Chondrocyte (in vitro differentiated cells): ENCODE results near the gene LAPTM5. TPM values are rescaled to one million over a fixed set of nuclear protein-coding genes. Genes with fewer than 3 reads are reported as not detected.

Source experiments
- DNase-seq: peaks from one replicate; pipeline ENCODE4 v3.0.0; 2021; ENCODE audit warnings: mixed read lengths, low spot score
- H3K27ac Mint-ChIP-seq: one replicate; pipeline ENCODE4 v1.8.0; 2021; ENCODE audit warnings: mild to moderate bottlenecking, moderate library complexity, mixed read lengths; ENCODE audit not compliant: unreplicated experiment
- H3K27me3 Mint-ChIP-seq: 2 replicates; pipeline ENCODE4 v1.8.0; 2021; ENCODE audit warnings: low read depth, mixed read lengths
- H3K36me3 Mint-ChIP-seq: 2 replicates; pipeline ENCODE4 v1.8.0; 2021; ENCODE audit warnings: low read depth, mixed read lengths
- H3K4me1 Mint-ChIP-seq: 2 replicates; pipeline ENCODE4 v1.8.0; 2021; ENCODE audit warnings: low read depth, mild to moderate bottlenecking, mixed read lengths
- H3K4me3 Mint-ChIP-seq: one replicate; pipeline ENCODE4 v1.8.0; 2021; ENCODE audit warnings: mild to moderate bottlenecking, moderate library complexity, mixed read lengths; ENCODE audit not compliant: unreplicated experiment
- H3K9me3 Mint-ChIP-seq: 2 replicates; pipeline ENCODE4 v1.8.0; 2021; ENCODE audit warnings: low read depth, mixed read lengths
- CTCF ChIP-seq: fragments of 200-600 bp; sonication (generic); IDR thresholded peaks from 2 replicates; pipeline ENCODE4 v1.5.0; 2021; ENCODE audit warnings: antibody characterized with exemption, mild to moderate bottlenecking, moderate library complexity
- total RNA-seq: library from RNA; stranded (reverse); gene quantifications from 3 replicates; pipeline ENCODE4 v1.2.1, GENCODE V29; 2021

The LAPTM5 gene
- total RNA-seq, 1 donor from 2014 or later = not detected

- Mint-ChIP-seq H3K4me1 (no peaks in the 10 kb centered on the region), H3K27ac (no peak overlapping the region), H3K27me3 (peaks cover 12% of the 10 kb centered on the region), H3K4me3 (no peak overlapping the region), H3K36me3 (no peaks in the 10 kb centered on the region), H3K9me3 (no peaks in the 10 kb centered on the region)
- no peak for DNase-seq
- no peak for TF ChIP-seq CTCF
Measured at GRCh38 chr1:30701258-30701633, 56.3 kb downstream of the LAPTM5 start.

GRCh38 chr1:30700528-30701257 lies 56.9 kb downstream of the LAPTM5 start:
- Mint-ChIP-seq H3K4me3 (no peak overlapping the region), H3K36me3 (no peaks in the 10 kb centered on the region), H3K4me1 (no peaks in the 10 kb centered on the region), H3K27me3 (peaks cover 13% of the 10 kb centered on the region), H3K9me3 (no peaks in the 10 kb centered on the region), H3K27ac (no peak overlapping the region)
- no peak for DNase-seq
- TF ChIP-seq CTCF = no peak

- Mint-ChIP-seq H3K27ac (no peak overlapping the region), H3K27me3 (peaks cover 15% of the 10 kb centered on the region), H3K4me1 (no peaks in the 10 kb centered on the region), H3K9me3 (no peaks in the 10 kb centered on the region), H3K4me3 (no peak overlapping the region), H3K36me3 (no peaks in the 10 kb centered on the region)
- DNase-seq = no peak
- TF ChIP-seq CTCF = no peak
Measured at GRCh38 chr1:30699762-30700161, 57.8 kb downstream of the LAPTM5 start.

GRCh38 chr1:30698401-30698981 lies 59.1 kb downstream of the LAPTM5 start:
- Mint-ChIP-seq H3K4me1 (no peaks in the 10 kb centered on the region), H3K27me3 (peaks cover 21% of the 10 kb centered on the region), H3K9me3 (no peaks in the 10 kb centered on the region), H3K36me3 (no peaks in the 10 kb centered on the region), H3K4me3 (no peak overlapping the region), H3K27ac (no peak overlapping the region)
- no peak for TF ChIP-seq CTCF
- no peak for DNase-seq

GRCh38 chr1:30697571-30698376 lies 59.8 kb downstream of the LAPTM5 start:
- DNase-seq = no peak
- H3K27me3 Mint-ChIP-seq = peaks cover 23% of the 10 kb centered on the region
- no peaks in the 10 kb centered on the region for H3K4me1 Mint-ChIP-seq
- no peaks in the 10 kb centered on the region for H3K36me3 Mint-ChIP-seq
- peak overlapping the region; percentile 17 for H3K27ac Mint-ChIP-seq
- H3K4me3 Mint-ChIP-seq = no peak overlapping the region
- no peaks in the 10 kb centered on the region for H3K9me3 Mint-ChIP-seq
- no peak for TF ChIP-seq CTCF
